Liver (tissue), 9 donors: Measurements from ENCODE around the gene TNPO3. TPM values are rescaled to one million over a fixed set of nuclear protein-coding genes. Genes with fewer than 3 reads are reported as not detected.

ENCODE experiments used
- DNase-seq: peaks from one replicate; pipeline ENCODE4 v3.0.0-alpha.2; 2017; ENCODE audit warnings: low spot score
- H3K27ac ChIP-seq, 2 donors: one replicate each; pipeline ENCODE4 v1.7.0; 2013; ENCODE audit warnings: inconsistent platforms in 2 of 2, low read length in 2 of 2, control low read depth in 1 of 2, low read depth in 1 of 2, mild to moderate bottlenecking in 1 of 2
- H3K27me3 ChIP-seq, 4 donors: one replicate each; pipeline versions ENCODE4 v1.6.1 to v1.7.0; 2013; ENCODE audit warnings: low read length in 3 of 4, inconsistent platforms in 1 of 4, mild to moderate bottlenecking in 1 of 4, moderate library complexity in 1 of 4; ENCODE audit not compliant: control insufficient read depth in 4 of 4, insufficient read depth in 4 of 4
- H3K36me3 ChIP-seq, 4 donors: one replicate each; pipeline versions ENCODE4 v1.6.1 to v1.7.0; 2013; ENCODE audit warnings: low read length in 3 of 4, mild to moderate bottlenecking in 3 of 4, low read depth in 1 of 4, moderate library complexity in 1 of 4; ENCODE audit not compliant: control insufficient read depth in 4 of 4, insufficient read depth in 3 of 4
- H3K4me1 ChIP-seq, 4 donors: one replicate each; pipeline versions ENCODE4 v1.6.1 to v1.7.0; 2013; ENCODE audit warnings: low read length in 3 of 4, mild to moderate bottlenecking in 3 of 4, moderate library complexity in 1 of 4; ENCODE audit not compliant: control insufficient read depth in 4 of 4, insufficient read depth in 4 of 4
- H3K4me3 ChIP-seq, 3 donors: one replicate each; pipeline versions ENCODE4 v1.6.1 to v1.7.0; 2013; ENCODE audit warnings: low read length in 3 of 3, control low read depth in 1 of 3, low read depth in 1 of 3, mild to moderate bottlenecking in 1 of 3
- H3K9ac ChIP-seq, 2 donors: one replicate each; pipeline ENCODE4 v1.7.0; 2013; ENCODE audit warnings: low read length in 2 of 2, mild to moderate bottlenecking in 2 of 2, moderate library complexity in 2 of 2, control low read depth in 1 of 2, low read depth in 1 of 2
- H3K9me3 ChIP-seq, 4 donors: one replicate each; pipeline versions ENCODE4 v1.6.1 to v1.7.0; 2013; ENCODE audit warnings: low read length in 3 of 4; ENCODE audit not compliant: control insufficient read depth in 4 of 4
- EGR1 ChIP-seq, 2 donors: IDR thresholded peaks; 2 replicates each; pipeline ENCODE4 v1.6.1; 2016 to 2018; ENCODE audit warnings: antibody characterized with exemption in 2 of 2, low read depth in 2 of 2
- FOXA1 ChIP-seq: IDR thresholded peaks from 2 replicates; pipeline ENCODE4 v1.6.1; 2016; ENCODE audit warnings: antibody characterized with exemption
- FOXA2 ChIP-seq: IDR thresholded peaks from 2 replicates; pipeline ENCODE4 v1.6.1; 2016; ENCODE audit warnings: antibody characterized with exemption
- GABPA ChIP-seq, 2 donors: IDR thresholded peaks in 1 of 2; conservative IDR thresholded peaks in 1 of 2; 2 replicates each; pipeline ENCODE4 v1.6.1; 2016; ENCODE audit warnings: antibody characterized with exemption in 2 of 2, mild to moderate bottlenecking in 1 of 2, moderate library complexity in 1 of 2
- JUND ChIP-seq, 2 donors: IDR thresholded peaks; 2 replicates each; pipeline ENCODE4 v1.6.1; 2016; ENCODE audit warnings: antibody characterized with exemption in 2 of 2
- NR2F2 ChIP-seq: IDR thresholded peaks from 2 replicates; pipeline ENCODE4 v1.6.1; 2016; ENCODE audit warnings: antibody characterized with exemption
- RXRA ChIP-seq, 2 donors: IDR thresholded peaks; 2 replicates each; pipeline ENCODE4 v1.6.1; 2017 to 2018; ENCODE audit warnings: antibody characterized with exemption in 2 of 2, mild to moderate bottlenecking in 1 of 2
- SP1 ChIP-seq: IDR thresholded peaks from 2 replicates; pipeline ENCODE4 v1.6.1; 2018; ENCODE audit warnings: antibody characterized with exemption, mild to moderate bottlenecking
- TAF1 ChIP-seq: conservative IDR thresholded peaks from 2 replicates; pipeline ENCODE4 v1.6.1; 2016; ENCODE audit warnings: antibody characterized with exemption, mild to moderate bottlenecking
- YY1 ChIP-seq: IDR thresholded peaks from 2 replicates; pipeline ENCODE4 v1.6.1; 2016; ENCODE audit warnings: antibody characterized with exemption, mild to moderate bottlenecking
- WGBS: extraction: QIAGEN DNeasy Blood & Tissue Kit; methylation state at CpG from one replicate; pipeline ENCODE4 v1.1.7; 2013; 5-methylcytosine and 5-hydroxymethylcytosine counted together
- polyA plus RNA-seq, 2 donors: library from polyadenylated mRNA; stranded (reverse) in 1 of 2; unstranded in 1 of 2; fragments of 200-250 nt in 1 of 2; fragments of >200 nt in 1 of 2; fragmentation: Nextera tagmentation in 1 of 2; extraction: Ambion mirVana in 1 of 2; gene quantifications; one replicate each; pipeline versions ENCODE4 v1.2.1 to v1.2.3, GENCODE V29; 2013 to 2015
- total RNA-seq, 2 donors: library from RNA; depleted of rRNA; stranded (reverse); fragments of >200 nt; gene quantifications; one replicate each; pipeline ENCODE4 v1.2.3, GENCODE V29; 2014
- TF ChIP-seq, protein P1 (sequence below): IDR thresholded peaks from 2 replicates; pipeline ENCODE4 v1.6.1; 2016; ENCODE audit warnings: antibody characterized with exemption, mild to moderate bottlenecking
- TF ChIP-seq, protein P2 (sequence below): IDR thresholded peaks from 2 replicates; pipeline ENCODE4 v1.6.1; 2016; ENCODE audit warnings: antibody characterized with exemption
- TF ChIP-seq, protein P3 (sequence below): IDR thresholded peaks from 2 replicates; pipeline ENCODE4 v1.6.1; 2016; ENCODE audit warnings: antibody characterized with exemption
- TF ChIP-seq, protein P4 (sequence below): IDR thresholded peaks from 2 replicates; pipeline ENCODE4 v1.6.1; 2016; ENCODE audit warnings: antibody characterized with exemption
- TF ChIP-seq, protein P5 (sequence below): fragments of 150-350 bp; IDR thresholded peaks from 2 replicates; pipeline ENCODE4 v1.5.1; 2017; ENCODE audit warnings: improper control_type of control experiment, low read depth, low read length; ENCODE audit not compliant: missing input control
- donor health status: healthy.
- donor health status: healthy.
- donor health status: healthy.
- donor health status: healthy.
- donor health status: healthy.

The TNPO3 gene
- total and polyA plus RNA-seq, 4 donors: 9.2 to 38.9 (median 20.0) TPM

DNA sequence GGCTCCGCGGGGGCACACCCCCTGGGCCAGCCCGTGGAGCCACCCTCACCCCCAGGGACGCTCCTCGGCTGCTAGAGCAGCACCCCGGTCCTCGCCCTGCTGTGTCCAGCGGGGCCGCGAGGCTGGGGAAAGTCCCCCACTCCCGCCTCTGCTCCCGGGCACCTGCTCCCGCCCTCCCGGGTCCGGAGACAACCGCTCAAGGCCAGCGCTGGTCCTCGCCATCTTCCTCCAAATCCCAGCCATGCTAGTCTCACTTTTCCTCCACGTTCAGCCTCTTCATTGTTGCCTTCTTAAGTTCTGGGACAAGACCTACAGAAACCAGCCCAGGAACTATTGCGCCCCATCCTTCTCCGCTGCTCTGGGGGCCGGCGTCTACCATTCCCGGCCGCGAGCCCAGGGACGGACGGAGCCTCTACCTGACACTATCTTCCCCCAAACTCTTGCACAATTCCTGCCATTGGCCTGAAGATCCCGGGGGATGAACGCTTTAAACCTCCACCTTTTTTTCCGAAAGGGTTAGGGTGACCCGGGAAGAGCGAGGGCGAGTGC lies 139.6 kb downstream of the TNPO3 start:
- Histone ChIP-seq H3K4me1 (peaks cover under 1 to 12% (median 5%) of the 10 kb centered on the region in 4 donors), H3K9me3 (no peaks in the 10 kb centered on the region), H3K36me3 (no peaks in the 10 kb centered on the region), H3K27ac (no peak overlapping the region), H3K9ac (no peak overlapping the region), H3K4me3 (peak overlapping the region in 1 of 3 donors; percentile 10), H3K27me3 (peaks cover 0 to 2% (median 0%) of the 10 kb centered on the region in 4 donors)
- WGBS: 8% methylated on average over 34 of the region's 34 CpGs
- no peak for TF ChIP-seq FOXA2
- TF ChIP-seq, protein P1, sequence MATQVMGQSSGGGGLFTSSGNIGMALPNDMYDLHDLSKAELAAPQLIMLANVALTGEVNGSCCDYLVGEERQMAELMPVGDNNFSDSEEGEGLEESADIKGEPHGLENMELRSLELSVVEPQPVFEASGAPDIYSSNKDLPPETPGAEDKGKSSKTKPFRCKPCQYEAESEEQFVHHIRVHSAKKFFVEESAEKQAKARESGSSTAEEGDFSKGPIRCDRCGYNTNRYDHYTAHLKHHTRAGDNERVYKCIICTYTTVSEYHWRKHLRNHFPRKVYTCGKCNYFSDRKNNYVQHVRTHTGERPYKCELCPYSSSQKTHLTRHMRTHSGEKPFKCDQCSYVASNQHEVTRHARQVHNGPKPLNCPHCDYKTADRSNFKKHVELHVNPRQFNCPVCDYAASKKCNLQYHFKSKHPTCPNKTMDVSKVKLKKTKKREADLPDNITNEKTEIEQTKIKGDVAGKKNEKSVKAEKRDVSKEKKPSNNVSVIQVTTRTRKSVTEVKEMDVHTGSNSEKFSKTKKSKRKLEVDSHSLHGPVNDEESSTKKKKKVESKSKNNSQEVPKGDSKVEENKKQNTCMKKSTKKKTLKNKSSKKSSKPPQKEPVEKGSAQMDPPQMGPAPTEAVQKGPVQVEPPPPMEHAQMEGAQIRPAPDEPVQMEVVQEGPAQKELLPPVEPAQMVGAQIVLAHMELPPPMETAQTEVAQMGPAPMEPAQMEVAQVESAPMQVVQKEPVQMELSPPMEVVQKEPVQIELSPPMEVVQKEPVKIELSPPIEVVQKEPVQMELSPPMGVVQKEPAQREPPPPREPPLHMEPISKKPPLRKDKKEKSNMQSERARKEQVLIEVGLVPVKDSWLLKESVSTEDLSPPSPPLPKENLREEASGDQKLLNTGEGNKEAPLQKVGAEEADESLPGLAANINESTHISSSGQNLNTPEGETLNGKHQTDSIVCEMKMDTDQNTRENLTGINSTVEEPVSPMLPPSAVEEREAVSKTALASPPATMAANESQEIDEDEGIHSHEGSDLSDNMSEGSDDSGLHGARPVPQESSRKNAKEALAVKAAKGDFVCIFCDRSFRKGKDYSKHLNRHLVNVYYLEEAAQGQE: no peak
- TF ChIP-seq EGR1 (IDR thresholded peaks at IDR 0.05; ENCODE audit: low read depth in 2 of 2): no peak
- TF ChIP-seq, protein P2, sequence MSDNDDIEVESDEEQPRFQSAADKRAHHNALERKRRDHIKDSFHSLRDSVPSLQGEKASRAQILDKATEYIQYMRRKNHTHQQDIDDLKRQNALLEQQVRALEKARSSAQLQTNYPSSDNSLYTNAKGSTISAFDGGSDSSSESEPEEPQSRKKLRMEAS: no peak
- TF ChIP-seq YY1: no peak
- no peak for TF ChIP-seq GABPA (IDR thresholded peaks at IDR 0.05 in 1 of 2, conservative IDR thresholded peaks at IDR 0.05 in 1 of 2)
- TF ChIP-seq, protein P3, sequence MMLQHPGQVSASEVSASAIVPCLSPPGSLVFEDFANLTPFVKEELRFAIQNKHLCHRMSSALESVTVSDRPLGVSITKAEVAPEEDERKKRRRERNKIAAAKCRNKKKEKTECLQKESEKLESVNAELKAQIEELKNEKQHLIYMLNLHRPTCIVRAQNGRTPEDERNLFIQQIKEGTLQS: no peak
- no peak for TF ChIP-seq RXRA (IDR thresholded peaks at IDR 0.05)
- TF ChIP-seq SP1: no peak
- TF ChIP-seq JUND (IDR thresholded peaks at IDR 0.05): no peak
- no peak for TF ChIP-seq TAF1
- TF ChIP-seq, protein P4, sequence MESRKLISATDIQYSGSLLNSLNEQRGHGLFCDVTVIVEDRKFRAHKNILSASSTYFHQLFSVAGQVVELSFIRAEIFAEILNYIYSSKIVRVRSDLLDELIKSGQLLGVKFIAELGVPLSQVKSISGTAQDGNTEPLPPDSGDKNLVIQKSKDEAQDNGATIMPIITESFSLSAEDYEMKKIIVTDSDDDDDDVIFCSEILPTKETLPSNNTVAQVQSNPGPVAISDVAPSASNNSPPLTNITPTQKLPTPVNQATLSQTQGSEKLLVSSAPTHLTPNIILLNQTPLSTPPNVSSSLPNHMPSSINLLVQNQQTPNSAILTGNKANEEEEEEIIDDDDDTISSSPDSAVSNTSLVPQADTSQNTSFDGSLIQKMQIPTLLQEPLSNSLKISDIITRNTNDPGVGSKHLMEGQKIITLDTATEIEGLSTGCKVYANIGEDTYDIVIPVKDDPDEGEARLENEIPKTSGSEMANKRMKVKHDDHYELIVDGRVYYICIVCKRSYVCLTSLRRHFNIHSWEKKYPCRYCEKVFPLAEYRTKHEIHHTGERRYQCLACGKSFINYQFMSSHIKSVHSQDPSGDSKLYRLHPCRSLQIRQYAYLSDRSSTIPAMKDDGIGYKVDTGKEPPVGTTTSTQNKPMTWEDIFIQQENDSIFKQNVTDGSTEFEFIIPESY: no peak
- TF ChIP-seq, protein P5, sequence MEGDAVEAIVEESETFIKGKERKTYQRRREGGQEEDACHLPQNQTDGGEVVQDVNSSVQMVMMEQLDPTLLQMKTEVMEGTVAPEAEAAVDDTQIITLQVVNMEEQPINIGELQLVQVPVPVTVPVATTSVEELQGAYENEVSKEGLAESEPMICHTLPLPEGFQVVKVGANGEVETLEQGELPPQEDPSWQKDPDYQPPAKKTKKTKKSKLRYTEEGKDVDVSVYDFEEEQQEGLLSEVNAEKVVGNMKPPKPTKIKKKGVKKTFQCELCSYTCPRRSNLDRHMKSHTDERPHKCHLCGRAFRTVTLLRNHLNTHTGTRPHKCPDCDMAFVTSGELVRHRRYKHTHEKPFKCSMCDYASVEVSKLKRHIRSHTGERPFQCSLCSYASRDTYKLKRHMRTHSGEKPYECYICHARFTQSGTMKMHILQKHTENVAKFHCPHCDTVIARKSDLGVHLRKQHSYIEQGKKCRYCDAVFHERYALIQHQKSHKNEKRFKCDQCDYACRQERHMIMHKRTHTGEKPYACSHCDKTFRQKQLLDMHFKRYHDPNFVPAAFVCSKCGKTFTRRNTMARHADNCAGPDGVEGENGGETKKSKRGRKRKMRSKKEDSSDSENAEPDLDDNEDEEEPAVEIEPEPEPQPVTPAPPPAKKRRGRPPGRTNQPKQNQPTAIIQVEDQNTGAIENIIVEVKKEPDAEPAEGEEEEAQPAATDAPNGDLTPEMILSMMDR: no peak
- no peak for TF ChIP-seq FOXA1
- DNase-seq: no peak

DNA sequence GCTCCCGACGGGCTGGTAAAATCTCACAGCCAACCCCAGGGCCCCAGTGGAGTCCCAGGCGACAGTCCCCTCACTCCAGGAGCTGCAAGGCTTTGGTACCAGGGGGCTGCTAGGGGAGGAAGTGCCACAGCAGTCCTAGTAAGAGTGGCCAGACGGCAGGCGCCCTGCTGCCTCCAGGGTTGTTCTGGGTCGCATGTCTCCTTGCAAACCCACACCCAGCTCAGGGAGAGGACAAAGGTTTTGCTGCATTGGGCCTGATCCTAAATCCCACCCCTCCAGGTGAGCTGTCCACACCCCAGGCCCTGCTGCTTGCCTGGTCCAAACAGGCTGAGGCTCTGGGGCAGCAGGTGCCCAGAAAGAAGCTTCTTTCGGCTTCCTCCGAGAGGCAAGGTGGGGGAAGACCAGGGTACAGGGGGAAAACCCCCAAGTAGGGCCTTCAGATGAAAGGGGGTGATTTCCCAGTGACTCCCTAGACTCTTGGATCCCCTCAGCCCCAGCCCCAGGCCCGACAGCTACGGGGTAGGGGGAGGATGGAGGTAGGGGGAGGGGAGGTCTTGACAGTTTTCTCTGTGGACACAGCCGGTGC lies 140.3 kb downstream of the TNPO3 start:
- Histone ChIP-seq H3K27ac (no peak overlapping the region), H3K9ac (no peak overlapping the region), H3K4me1 (peaks cover 4 to 17% (median 6%) of the 10 kb centered on the region in 4 donors), H3K36me3 (no peaks in the 10 kb centered on the region), H3K27me3 (peaks cover 0 to 2% (median 0%) of the 10 kb centered on the region in 4 donors), H3K9me3 (no peaks in the 10 kb centered on the region), H3K4me3 (no peak overlapping the region)
- TF ChIP-seq NR2F2 (no peak), YY1 (no peak), JUND (IDR thresholded peaks at IDR 0.05) (no peak)
- TF ChIP-seq, protein P2: no peak
- TF ChIP-seq, protein P3: no peak
- TF ChIP-seq, protein P4: no peak
- TF ChIP-seq, protein P1: no peak
- DNase-seq: no peak
- 59% methylated on average over 11 of the region's 11 CpGs for WGBS
